ENCODE measurements around the gene NELFCD. TPM values are rescaled to one million over a fixed set of nuclear protein-coding genes. Genes with fewer than 3 reads are reported as not detected.

NELFCD gene
- total RNA-seq, 4 donors from 2014 or later: 36.3 to 64.8 (median 47.0) TPM

DNA sequence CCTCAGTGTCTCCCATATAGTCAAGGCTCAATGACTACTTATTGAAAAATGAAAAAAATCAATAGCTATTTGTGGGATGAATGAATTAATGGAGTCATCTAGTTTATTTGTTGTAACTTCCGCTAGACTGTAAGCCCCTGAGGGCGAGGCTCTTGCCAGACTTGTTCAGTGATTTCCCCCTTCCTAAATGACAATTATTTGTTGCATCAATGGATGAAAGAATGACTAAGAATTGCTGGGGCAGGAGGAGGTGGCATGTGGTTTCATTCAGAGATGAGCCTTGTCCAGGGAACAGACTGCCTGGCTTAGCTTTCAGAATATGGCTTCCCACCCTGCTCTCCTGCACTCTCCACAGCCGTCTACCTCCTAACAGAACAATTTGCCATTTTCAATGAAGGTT, 62.6 kb downstream of the NELFCD start:
- TF ChIP-seq CTCF (IDR thresholded peaks at IDR 0.05; ENCODE audit: low read depth): no peak

GRCh38 chr20:59044295-59044694, 63.2 kb downstream of the NELFCD start:
- TF ChIP-seq CTCF (IDR thresholded peaks at IDR 0.05; ENCODE audit: low read depth): no peak

Other genes starting within 250 kb of the NELFCD start
- under 1 TPM in 1 of 4 donors, not detected in 3; 0.34 TPM for gene GNAS-AS1, start 130.4 kb upstream of the NELFCD start, total RNA-seq
- 1,000 to 10,000 TPM in 1 of 4 donors, 100 to 1,000 TPM in 3; 671 to 1,187 (median 863) TPM for gene GNAS, start 128.5 kb upstream of the NELFCD start, total RNA-seq
- gene CTSZ, start 26.0 kb downstream of the NELFCD start, total RNA-seq: 100 to 1,000 TPM; 150 to 496 (median 222) TPM
- gene TUBB1, start 38.2 kb downstream of the NELFCD start, total RNA-seq: under 1 TPM in 1 of 4 donors, not detected in 3; 0.33 TPM
- gene ATP5F1E, start 51.1 kb downstream of the NELFCD start, total RNA-seq: 10 to 100 TPM; 35.8 to 90.0 (median 38.6) TPM
- 10 to 100 TPM; 39.2 to 83.2 (median 46.3) TPM for gene PRELID3B, start 61.5 kb downstream of the NELFCD start, total RNA-seq
- gene ZNF831, start 182.6 kb downstream of the NELFCD start, total RNA-seq: 1 to 10 TPM in 1 of 4 donors, under 1 TPM in 3; 0.19 to 1.0 (median 0.77) TPM

Measured in subcutaneous adipose tissue (tissue), 4 donors.